ENCODE results near the gene STAC3. TPM values are rescaled to one million over a fixed set of nuclear protein-coding genes. Genes with fewer than 3 reads are reported as not detected.

The STAC3 gene
- total and polyA plus RNA-seq, 4 donors = 0.19 to 1.3 (median 0.96) TPM

DNA sequence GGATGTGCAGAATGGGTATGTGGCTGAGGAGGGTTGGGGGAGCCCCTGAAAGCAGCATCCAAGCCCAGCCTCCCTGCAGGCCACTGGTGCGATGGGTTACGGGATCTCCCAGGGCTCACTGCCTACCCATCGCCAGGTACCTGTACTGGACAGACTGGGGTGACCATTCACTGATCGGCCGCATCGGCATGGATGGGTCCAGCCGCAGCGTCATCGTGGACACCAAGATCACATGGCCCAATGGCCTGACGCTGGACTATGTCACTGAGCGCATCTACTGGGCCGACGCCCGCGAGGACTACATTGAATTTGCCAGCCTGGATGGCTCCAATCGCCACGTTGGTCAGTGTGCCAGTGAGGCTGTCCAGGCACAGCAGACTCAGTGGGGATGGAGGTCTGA lies 52.7 kb downstream of the STAC3 start:
- DNase-seq (ENCODE audit: low spot score) = no peak
- WGBS = 94% methylated on average over 17 of the region's 17 CpGs
- no peak for TF ChIP-seq TAF1 (conservative IDR thresholded peaks at IDR 0.05)
- TF ChIP-seq, protein P1, sequence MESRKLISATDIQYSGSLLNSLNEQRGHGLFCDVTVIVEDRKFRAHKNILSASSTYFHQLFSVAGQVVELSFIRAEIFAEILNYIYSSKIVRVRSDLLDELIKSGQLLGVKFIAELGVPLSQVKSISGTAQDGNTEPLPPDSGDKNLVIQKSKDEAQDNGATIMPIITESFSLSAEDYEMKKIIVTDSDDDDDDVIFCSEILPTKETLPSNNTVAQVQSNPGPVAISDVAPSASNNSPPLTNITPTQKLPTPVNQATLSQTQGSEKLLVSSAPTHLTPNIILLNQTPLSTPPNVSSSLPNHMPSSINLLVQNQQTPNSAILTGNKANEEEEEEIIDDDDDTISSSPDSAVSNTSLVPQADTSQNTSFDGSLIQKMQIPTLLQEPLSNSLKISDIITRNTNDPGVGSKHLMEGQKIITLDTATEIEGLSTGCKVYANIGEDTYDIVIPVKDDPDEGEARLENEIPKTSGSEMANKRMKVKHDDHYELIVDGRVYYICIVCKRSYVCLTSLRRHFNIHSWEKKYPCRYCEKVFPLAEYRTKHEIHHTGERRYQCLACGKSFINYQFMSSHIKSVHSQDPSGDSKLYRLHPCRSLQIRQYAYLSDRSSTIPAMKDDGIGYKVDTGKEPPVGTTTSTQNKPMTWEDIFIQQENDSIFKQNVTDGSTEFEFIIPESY (IDR thresholded peaks at IDR 0.05) = no peak
- TF ChIP-seq, protein P2, sequence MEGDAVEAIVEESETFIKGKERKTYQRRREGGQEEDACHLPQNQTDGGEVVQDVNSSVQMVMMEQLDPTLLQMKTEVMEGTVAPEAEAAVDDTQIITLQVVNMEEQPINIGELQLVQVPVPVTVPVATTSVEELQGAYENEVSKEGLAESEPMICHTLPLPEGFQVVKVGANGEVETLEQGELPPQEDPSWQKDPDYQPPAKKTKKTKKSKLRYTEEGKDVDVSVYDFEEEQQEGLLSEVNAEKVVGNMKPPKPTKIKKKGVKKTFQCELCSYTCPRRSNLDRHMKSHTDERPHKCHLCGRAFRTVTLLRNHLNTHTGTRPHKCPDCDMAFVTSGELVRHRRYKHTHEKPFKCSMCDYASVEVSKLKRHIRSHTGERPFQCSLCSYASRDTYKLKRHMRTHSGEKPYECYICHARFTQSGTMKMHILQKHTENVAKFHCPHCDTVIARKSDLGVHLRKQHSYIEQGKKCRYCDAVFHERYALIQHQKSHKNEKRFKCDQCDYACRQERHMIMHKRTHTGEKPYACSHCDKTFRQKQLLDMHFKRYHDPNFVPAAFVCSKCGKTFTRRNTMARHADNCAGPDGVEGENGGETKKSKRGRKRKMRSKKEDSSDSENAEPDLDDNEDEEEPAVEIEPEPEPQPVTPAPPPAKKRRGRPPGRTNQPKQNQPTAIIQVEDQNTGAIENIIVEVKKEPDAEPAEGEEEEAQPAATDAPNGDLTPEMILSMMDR (IDR thresholded peaks at IDR 0.05; ENCODE audit: low read depth, low read length, missing input control) = no peak
- TF ChIP-seq FOXA1 (IDR thresholded peaks at IDR 0.05) = no peak
- no peak for TF ChIP-seq JUND (IDR thresholded peaks at IDR 0.05)
- TF ChIP-seq EGR1 (IDR thresholded peaks at IDR 0.05; ENCODE audit: low read depth in 2 of 2) = no peak
- TF ChIP-seq HNF4A (conservative IDR thresholded peaks at IDR 0.05) = no peak
- TF ChIP-seq GABPA (IDR thresholded peaks at IDR 0.05 in 1 of 2, conservative IDR thresholded peaks at IDR 0.05 in 1 of 2) = no peak
- no peak for TF ChIP-seq YY1 (IDR thresholded peaks at IDR 0.05)
- Histone ChIP-seq H3K27me3 (ENCODE audit: control insufficient read depth in 4 of 4, insufficient read depth in 4 of 4, low read length in 3 of 4) (no peaks in the 10 kb centered on the region), H3K9me3 (ENCODE audit: control insufficient read depth in 4 of 4, low read length in 3 of 4) (no peaks in the 10 kb centered on the region), H3K36me3 (ENCODE audit: control insufficient read depth in 4 of 4, insufficient read depth in 3 of 4, low read depth in 1 of 4, low read length in 3 of 4) (peaks cover 53 to 99% (median 74%) of the 10 kb centered on the region in 4 donors), H3K9ac (ENCODE audit: low read depth in 1 of 2, low read length in 2 of 2) (no peak overlapping the region), H3K4me3 (ENCODE audit: low read depth in 1 of 3, low read length in 3 of 3) (no peak overlapping the region), H3K27ac (ENCODE audit: low read depth in 1 of 2, low read length in 2 of 2) (no peak overlapping the region), H3K4me1 (ENCODE audit: control insufficient read depth in 4 of 4, insufficient read depth in 4 of 4, low read length in 3 of 4) (no peaks in the 10 kb centered on the region)

DNA sequence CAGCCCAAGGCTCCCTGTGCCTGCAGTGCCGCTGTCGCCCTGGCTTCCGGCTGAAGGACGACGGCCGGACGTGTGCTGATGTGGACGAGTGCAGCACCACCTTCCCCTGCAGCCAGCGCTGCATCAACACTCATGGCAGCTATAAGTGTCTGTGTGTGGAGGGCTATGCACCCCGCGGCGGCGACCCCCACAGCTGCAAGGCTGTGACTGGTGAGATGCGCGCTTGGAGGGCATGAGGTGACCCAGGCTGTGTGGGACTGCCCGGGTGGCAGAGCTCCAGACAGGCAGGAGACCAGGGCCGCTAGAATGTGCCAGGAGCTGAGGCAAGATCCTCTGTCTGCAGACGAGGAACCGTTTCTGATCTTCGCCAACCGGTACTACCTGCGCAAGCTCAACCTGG lies 54.0 kb downstream of the STAC3 start:
- Histone ChIP-seq H3K27me3 (ENCODE audit: control insufficient read depth in 4 of 4, insufficient read depth in 4 of 4, low read length in 3 of 4) (no peaks in the 10 kb centered on the region), H3K27ac (ENCODE audit: low read depth in 1 of 2, low read length in 2 of 2) (no peak overlapping the region), H3K4me3 (ENCODE audit: low read depth in 1 of 3, low read length in 3 of 3) (no peak overlapping the region), H3K4me1 (ENCODE audit: control insufficient read depth in 4 of 4, insufficient read depth in 4 of 4, low read length in 3 of 4) (no peaks in the 10 kb centered on the region), H3K9ac (ENCODE audit: low read depth in 1 of 2, low read length in 2 of 2) (no peak overlapping the region), H3K36me3 (ENCODE audit: control insufficient read depth in 4 of 4, insufficient read depth in 3 of 4, low read depth in 1 of 4, low read length in 3 of 4) (peaks cover 55 to 99% (median 79%) of the 10 kb centered on the region in 4 donors), H3K9me3 (ENCODE audit: control insufficient read depth in 4 of 4, low read length in 3 of 4) (no peaks in the 10 kb centered on the region)
- DNase-seq (ENCODE audit: low spot score) = no peak
- TF ChIP-seq RAD21 (IDR thresholded peaks at IDR 0.05) (no peak), EGR1 (IDR thresholded peaks at IDR 0.05; ENCODE audit: low read depth in 2 of 2) (no peak), NR2F2 (IDR thresholded peaks at IDR 0.05) (no peak), HNF4A (conservative IDR thresholded peaks at IDR 0.05) (no peak), TAF1 (conservative IDR thresholded peaks at IDR 0.05) (no peak)
- TF ChIP-seq, protein P3, sequence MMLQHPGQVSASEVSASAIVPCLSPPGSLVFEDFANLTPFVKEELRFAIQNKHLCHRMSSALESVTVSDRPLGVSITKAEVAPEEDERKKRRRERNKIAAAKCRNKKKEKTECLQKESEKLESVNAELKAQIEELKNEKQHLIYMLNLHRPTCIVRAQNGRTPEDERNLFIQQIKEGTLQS (IDR thresholded peaks at IDR 0.05) = no peak
- TF ChIP-seq, protein P4, sequence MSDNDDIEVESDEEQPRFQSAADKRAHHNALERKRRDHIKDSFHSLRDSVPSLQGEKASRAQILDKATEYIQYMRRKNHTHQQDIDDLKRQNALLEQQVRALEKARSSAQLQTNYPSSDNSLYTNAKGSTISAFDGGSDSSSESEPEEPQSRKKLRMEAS (IDR thresholded peaks at IDR 0.05) = no peak
- TF ChIP-seq, protein P1 (IDR thresholded peaks at IDR 0.05) = no peak
- TF ChIP-seq, protein P5, sequence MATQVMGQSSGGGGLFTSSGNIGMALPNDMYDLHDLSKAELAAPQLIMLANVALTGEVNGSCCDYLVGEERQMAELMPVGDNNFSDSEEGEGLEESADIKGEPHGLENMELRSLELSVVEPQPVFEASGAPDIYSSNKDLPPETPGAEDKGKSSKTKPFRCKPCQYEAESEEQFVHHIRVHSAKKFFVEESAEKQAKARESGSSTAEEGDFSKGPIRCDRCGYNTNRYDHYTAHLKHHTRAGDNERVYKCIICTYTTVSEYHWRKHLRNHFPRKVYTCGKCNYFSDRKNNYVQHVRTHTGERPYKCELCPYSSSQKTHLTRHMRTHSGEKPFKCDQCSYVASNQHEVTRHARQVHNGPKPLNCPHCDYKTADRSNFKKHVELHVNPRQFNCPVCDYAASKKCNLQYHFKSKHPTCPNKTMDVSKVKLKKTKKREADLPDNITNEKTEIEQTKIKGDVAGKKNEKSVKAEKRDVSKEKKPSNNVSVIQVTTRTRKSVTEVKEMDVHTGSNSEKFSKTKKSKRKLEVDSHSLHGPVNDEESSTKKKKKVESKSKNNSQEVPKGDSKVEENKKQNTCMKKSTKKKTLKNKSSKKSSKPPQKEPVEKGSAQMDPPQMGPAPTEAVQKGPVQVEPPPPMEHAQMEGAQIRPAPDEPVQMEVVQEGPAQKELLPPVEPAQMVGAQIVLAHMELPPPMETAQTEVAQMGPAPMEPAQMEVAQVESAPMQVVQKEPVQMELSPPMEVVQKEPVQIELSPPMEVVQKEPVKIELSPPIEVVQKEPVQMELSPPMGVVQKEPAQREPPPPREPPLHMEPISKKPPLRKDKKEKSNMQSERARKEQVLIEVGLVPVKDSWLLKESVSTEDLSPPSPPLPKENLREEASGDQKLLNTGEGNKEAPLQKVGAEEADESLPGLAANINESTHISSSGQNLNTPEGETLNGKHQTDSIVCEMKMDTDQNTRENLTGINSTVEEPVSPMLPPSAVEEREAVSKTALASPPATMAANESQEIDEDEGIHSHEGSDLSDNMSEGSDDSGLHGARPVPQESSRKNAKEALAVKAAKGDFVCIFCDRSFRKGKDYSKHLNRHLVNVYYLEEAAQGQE (IDR thresholded peaks at IDR 0.05) = no peak
- WGBS = 91% methylated on average over 22 of the region's 22 CpGs
